ENCODE results near the gene KDM8.
"Not testable (repeated sequence)": the region's sequence is repeated elsewhere in the genome, so short reads cannot be mapped to it uniquely, and the experiment has no call there.

- not testable (repeated sequence) for TF ChIP-seq POLR2A, CTCF, POLR2AphosphoS5 (IDR thresholded peaks at IDR 0.05)
Observed at GRCh38 chr16:27247076-27247475, 43.8 kb downstream of the KDM8 start.
